ENCODE results near the gene PTPRN2.
A peak's percentile ranks its signal among the peaks of the same experiment; 100 is the strongest.

The PTPRN2 gene

DNA sequence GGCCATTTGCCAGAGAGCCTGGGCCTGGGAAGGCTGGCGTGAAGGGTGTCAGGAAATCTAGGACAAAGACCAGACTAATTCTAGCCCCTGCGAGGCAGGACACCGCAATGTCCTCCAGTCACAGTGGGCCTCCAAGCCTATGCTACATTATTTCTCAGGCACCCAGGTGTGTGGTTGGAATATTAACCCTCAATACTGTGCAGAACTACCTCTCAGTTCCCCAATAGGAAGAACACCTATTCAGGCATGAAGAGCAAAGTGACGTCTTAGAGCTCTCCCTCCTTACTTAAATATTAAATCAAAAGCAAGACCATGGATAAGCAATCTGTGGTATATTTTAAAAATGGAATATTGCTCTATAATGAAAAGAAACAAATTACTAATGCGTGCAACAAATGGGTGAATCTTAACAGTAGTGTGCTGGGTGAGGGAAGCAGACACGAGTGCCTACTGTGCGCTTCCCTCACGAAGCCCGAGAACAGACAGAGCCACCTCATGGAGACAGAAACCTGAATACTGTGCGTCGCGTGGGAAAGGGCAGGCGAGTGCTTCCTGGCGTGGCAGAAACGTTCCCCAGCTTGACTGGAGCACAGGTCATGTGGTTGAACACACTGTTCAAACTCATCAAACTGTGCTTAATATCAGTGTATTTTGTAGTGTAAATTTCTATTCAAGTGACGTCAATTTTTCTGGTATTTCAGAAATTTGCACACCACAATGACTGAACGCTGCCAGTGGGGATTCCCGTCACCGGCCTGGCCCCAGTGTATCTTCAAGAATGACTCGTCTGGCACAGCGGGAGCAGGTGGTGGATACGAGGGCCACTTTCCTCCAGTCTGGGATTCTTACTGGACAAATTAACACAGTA lies 15.5 kb upstream of the PTPRN2 start:
- no peak for DNase-seq

GRCh38 chr7:158602041-158602440 lies 14.4 kb upstream of the PTPRN2 start:
- DNase-seq = no peak

- no peak for DNase-seq
These were observed 13.5 kb upstream of the PTPRN2 start for GRCh38 chr7:158601090-158601489.

DNA sequence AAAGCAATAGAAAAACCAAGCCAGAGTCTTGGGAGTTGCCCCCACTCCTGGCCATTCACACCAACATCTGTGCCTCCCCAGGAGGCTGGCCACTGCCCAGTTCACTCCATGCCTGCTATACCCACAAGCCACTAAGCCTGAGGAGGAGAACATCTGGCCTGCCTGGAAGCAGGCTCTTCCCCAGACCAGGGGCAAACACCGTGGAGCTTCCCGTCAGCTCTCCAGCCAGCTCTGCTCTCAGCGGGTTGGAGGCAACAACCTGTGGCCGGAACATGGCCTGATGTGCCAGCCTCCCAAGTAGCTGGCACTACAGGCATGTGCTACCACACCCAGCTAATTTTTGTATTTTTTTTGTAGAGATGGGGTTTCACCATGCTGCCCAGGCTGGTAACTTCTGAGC lies 9.1 kb upstream of the PTPRN2 start:
- no peak for DNase-seq

GRCh38 chr7:158596309-158596708 lies 8.7 kb upstream of the PTPRN2 start:
- no peak for DNase-seq

- peak in 2 of 4 experiments; percentile 22 to 27 for DNase-seq
These were observed 7.4 kb upstream of the PTPRN2 start for GRCh38 chr7:158595068-158595467.

GRCh38 chr7:158592541-158592940 lies 4.9 kb upstream of the PTPRN2 start:
- no peak for DNase-seq

- no peak for DNase-seq
These were observed 4.3 kb upstream of the PTPRN2 start for GRCh38 chr7:158591944-158592343.

- DNase-seq = no peak
These were observed 2.5 kb upstream of the PTPRN2 start for GRCh38 chr7:158590181-158590530.

DNA sequence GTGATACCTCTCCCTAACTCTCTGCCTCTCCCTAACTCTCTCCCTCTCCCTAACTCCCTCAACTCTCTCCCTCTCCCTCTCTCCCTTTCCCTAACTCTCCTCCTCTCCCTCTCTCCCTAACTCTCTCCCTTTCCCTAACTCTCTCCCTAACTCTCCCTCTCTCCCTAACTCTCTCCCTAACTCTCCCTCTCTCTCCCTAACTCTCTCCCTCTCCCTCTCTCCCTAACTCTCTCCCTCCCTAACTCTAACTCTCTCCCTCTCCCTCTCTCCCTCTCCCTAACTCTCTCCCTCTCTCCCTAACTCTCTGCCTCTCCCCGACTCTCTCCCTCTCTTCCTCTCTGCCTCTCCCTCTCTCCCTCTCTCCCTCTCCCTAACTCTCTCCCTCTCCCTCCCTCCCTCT lies 2.0 kb upstream of the PTPRN2 start:
- no peak for DNase-seq

GRCh38 chr7:158588878-158589442 lies 1.3 kb upstream of the PTPRN2 start:
- no peak for DNase-seq

DNA sequence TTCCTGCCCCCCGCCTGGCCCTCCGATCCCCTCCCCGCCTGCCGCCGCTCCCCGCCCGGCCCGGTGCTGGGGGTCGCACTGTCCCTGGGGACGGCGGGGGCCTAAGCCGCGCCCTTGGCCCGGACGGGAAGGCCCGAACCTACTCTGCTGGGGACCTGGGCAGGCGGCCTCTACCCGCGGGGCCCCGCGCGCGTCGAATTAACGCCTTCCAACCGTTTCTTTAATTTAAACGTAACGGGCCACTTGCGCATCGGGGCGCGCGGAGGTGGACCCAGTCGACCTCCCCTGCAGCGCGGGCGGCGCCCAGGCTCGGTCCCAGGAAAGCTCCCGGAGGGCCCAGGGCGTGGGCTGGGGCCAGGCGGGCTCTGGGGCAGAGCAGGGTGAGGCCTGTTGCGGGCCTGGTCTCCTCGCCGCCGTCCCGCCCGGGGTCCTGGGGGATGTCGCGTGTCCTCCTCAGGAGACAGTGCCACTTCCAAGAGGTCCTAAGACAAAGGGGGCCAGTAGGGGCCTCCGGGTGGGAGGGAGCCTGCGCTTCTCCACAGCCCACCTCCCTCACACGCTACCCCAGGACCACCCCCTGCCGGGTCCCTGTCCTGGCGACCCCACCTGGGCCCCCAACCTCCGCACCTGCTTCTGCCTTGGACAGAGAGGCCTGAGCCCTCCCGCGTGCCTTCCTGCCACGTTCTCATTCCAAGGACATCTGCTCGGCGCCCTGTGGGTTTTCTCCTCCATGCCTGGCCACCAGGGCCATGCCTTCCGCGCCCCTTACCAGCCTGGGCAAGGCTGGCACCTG lies 658 bp upstream of the PTPRN2 start:
- peak in 1 of 4 experiments; percentile 25 for DNase-seq

DNA sequence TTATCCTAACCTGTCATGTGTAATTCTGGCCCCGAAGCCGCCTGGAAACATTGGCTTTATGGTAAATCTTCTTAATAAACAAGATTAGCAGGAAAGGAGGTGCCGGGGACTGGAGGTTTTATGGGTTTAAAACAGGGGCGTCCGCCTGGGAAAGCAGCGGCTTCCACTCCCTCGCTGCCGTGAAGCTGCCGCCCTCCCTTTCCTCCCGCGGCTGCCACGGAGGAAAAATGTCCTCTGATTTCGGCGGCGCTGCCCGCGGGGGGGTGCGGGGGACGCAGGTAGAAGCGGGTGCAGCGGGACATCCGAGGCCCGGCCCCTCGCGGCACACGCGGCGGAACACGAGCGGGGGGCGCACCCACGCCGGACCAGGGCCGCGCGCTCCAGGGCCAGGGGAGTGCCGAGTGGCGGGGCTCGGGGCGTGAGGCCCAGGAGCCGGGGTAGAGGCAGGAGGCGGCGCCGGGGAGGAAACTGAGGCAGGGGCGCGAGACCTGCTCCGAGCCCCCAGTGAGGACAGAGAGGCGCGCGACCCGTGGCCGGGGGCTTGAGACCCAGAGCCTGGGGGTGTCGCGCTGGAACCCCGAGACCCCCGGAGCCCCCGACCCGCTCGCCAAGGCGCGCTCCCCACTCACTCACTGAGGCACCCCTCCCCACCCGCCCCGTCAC lies 993 bp downstream of the PTPRN2 start:
- DNase-seq = no peak

DNA sequence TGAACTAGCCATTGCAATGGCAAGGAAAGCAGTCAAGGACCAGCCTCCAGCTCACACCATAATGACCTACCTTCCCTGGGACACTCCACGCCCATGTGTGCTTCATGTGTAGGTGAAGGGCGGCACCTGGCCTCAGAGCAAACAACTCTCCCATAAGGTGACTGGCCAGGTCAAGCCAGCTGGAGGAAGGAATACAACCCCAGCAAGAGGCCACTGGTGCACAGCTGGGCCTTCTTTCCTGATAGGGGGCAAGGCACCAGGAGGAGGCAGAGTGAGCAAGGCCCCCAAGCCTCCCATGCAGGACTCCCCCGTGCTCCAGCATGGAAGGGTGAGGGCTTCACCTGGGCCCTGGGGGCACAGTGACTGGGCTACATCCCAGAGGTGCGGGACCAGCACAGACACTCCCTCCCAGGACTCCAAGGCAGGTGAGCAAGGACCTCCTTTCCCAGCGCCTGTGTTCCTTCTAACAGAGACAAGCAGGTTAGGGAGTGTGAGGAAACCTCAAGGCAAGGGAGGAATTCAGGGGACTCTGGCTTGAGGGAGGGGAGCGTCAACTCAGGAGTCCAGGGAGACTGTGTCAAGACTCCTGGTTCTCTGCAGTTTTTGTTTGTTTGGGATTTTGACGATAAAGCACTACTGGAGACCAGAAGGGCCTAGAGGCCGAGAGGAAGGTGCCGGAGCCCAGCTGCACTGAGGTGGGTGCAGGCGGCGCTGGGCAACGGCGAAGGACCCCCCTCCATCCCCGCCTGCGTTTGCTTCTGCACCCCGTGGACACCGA lies 1.7 kb downstream of the PTPRN2 start:
- DNase-seq = no peak

DNA sequence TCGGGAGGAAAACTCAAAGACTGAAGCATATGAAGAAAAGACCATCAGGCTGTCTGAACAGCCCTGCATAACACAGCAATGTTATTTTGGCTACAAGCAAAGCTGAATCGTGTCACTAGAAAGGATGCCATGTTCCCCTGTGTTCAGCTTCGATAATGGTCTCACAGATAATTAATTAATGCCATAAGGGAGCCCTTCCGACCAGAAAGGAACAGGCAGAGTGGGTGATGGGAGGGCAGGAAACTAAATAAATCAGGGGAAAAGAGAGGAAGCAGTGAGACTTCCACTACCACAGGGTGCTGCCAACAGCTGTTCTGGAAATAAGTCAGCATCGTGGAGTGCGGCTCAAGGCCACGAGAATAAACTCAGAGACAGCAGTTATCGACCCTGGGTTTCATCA lies 3.2 kb downstream of the PTPRN2 start:
- no peak for DNase-seq

- DNase-seq = no peak
These were observed 3.8 kb downstream of the PTPRN2 start for GRCh38 chr7:158583810-158584209.

- DNase-seq = no peak
These were observed 4.5 kb downstream of the PTPRN2 start for GRCh38 chr7:158583143-158583542.

DNA sequence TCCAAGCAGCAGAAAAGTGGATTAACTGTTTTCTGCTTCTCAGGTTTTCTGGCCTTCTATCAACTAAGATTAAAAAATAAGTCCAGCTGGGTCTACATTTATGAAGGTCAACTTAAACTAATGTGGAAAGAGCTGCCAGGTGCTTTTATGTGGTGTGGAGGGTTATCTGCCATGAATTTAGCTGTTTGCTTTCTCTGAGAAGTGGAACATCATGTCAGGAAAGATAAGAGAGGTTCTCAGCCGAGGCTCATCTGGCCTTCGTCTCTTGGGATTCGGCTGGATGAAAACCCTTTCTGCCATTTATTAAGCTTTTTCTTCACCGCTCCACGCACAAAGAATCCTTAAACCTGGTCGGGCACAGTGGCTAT lies 5.5 kb downstream of the PTPRN2 start:
- no peak for DNase-seq

- DNase-seq = no peak
These were observed 6.1 kb downstream of the PTPRN2 start for GRCh38 chr7:158581440-158582088.

GRCh38 chr7:158579662-158580646 lies 7.7 kb downstream of the PTPRN2 start:
- DNase-seq = no peak

Data from suppressor macrophage (primary cell).